GM11168 (cell line): ENCODE data around the gene STIP1.

Source experiments
- in situ Hi-C: fragments of 300-500 bp; cut with MboI; formaldehyde crosslinking; loops from one replicate; pipeline ENCODE4 v1.12.0; 2022; ENCODE audit warnings: low sequenced_read_pairs; ENCODE audit not compliant: unreplicated experiment

Gene STIP1

DNA sequence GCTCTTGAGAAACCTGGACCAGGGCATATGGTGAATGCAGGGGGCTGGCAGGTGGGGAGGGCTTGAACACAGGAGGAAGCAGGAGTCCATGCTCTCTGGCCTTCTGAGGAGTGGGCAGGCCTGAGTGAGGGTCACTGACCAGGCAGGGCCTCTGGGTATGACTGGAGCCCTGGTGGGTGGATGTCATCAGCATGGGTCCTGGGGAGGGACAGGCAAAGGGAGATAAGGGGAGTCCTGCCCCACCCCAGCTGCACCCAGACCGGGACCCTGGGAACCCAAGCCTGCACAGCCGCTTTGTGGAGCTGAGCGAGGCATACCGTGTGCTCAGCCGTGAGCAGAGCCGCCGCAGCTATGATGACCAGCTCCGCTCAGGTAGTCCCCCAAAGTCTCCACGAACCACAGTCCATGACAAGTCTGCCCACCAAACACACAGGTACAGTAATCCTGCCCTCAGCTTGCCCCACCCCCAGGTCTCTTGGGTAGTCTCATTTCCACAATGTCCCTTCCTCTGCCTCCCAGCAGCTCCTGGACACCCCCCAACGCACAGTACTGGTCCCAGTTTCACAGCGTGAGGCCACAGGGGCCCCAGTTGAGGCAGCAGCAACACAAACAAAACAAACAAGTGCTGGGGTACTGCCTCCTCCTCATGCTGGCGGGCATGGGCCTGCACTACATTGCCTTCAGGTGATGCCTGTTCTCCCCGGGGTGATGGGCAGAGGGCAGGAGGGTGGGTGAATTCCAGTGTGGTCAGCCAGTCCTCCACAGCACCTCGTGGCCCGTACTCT is 46.4 kb downstream of the STIP1 start:
- in situ Hi-C loops = no loop called here

DNA sequence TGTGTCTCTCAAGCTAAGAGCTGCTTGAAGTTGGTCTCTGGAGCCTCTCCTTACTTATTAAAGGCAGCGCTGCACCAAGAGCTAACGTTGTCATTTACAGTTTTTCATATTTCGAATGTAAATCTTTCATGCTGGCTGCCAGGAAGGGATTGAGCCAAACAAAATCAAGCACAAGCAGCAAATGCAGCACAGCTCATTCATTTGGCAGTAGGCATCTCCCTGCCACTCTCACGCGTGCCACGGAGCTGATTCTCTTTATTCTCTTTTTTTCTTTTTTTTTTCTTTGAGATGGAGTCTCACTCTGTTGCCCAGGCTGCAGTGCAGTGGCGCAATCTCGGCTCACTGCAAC is 47.0 kb downstream of the STIP1 start:
- in situ Hi-C loops = no loop called here

GRCh38 chr11:64233913-64234586 is 48.1 kb downstream of the STIP1 start, which contains the start of gene VEGFB:
Gene VEGFB (plus strand): TSS chr11:64234584. CDS start chr11:64234834, 250 bp downstream.
- in situ Hi-C loops = no loop called here

DNA sequence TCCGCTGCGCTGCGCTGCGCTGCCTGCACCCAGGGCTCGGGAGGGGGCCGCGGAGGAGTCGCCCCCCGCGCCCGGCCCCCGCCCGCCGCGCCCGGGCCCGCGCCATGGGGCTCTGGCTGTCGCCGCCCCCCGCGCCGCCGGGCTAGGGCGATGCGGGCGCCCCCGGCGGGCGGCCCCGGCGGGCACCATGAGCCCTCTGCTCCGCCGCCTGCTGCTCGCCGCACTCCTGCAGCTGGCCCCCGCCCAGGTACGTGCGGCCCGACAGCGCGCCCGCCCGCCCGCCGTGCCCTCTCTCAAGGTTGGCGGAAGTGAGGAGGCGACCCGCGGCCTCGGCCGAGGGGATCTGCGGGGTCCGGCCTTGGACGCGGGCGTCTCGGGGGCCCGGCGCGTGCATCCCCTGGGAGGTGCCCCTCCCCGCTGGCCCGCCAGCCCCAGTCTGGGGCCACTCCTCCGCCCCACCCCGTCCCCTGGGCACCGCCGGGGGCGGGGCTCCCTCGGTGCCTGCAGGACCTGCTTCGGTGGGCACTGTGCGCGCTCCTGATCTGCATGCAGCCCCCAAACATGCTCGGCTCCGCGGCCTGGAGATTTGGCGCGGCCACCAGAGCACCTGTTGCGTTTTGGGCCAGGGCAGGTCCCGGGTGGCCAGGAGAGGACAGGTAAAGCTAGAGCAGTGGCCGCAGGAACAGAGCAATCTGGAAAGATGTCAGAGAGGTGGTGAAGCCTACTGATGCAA is 48.8 kb downstream of the STIP1 start:
- in situ Hi-C loops = no loop called here

DNA sequence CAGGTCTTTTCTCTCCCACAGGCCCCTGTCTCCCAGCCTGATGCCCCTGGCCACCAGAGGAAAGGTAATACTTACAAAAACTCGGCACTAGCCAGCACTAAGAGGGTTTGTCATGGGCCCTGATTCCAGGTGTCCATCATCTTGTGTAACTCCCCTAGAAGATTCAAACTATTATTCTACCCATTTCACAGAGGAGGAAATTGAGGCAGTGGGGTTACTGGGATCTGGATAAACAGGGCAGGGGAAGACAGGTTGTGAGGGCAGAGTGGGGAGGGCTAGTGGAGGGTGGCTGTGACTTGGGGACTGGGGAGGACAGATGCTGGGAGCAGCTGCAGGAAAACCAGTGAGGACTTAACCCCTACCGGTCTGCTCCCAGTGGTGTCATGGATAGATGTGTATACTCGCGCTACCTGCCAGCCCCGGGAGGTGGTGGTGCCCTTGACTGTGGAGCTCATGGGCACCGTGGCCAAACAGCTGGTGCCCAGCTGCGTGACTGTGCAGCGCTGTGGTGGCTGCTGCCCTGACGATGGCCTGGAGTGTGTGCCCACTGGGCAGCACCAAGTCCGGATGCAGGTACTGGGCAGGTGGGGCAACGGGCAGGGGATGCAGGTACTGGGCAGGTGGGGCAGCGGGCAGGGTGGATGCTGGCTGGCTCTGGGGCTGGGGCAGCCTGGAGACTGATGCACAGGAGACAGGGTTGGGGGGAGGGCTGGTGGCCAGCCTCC is 49.6 kb downstream of the STIP1 start:
- in situ Hi-C loops = no loop called here

DNA sequence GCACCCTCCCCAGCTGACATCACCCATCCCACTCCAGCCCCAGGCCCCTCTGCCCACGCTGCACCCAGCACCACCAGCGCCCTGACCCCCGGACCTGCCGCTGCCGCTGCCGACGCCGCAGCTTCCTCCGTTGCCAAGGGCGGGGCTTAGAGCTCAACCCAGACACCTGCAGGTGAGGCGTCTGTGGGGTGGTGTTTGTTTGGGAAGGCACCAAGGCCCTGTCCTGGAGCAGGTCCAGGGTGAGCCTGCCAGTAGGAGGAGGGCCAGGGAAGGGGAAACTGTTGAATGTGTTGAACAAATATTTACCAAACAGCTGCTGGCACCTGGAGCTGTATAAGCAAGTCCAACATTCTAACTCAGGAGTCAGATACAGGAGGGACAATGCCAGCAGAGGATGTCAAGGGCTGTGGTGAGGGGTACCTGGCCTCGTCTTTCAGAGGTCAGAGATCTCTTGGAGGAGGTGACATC is 51.5 kb downstream of the STIP1 start:
- in situ Hi-C loops = no loop called here

DNA sequence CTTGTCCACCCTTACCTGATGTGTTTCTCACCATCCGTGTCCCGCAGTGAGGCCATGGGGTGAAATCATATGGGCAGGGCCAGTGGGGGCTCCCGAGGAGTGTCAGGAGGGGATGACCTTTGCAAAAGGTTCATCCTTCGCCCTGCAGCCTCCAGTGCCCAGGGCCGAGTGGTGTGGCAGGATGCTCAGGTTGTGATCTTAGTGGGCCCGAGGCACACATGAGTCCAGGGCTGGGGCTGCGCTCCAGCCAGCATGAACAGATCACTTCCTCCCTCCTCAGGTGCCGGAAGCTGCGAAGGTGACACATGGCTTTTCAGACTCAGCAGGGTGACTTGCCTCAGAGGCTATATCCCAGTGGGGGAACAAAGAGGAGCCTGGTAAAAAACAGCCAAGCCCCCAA is 52.1 kb downstream of the STIP1 start:
- in situ Hi-C loops = no loop called here

DNA sequence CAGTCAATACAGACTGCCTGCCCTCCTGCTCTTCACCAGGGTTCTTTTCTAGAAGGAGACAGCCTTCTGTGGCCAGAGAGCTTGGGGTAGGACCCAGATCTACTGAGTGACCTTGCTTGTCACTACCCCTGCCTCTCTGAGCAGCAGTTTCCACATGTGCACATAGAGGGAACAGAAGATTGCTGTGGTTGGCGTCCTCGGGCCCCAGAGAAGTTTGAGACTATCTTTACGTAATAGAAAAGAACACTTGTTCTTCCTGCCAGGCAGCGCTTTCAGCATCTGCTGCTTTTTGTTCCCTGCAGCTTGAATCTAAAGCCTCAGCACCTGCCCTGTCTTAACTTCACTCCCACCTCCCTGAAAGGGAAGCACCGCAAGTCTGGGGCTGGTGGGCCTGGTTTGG is 53.0 kb downstream of the STIP1 start:
- in situ Hi-C loops = no loop called here

GRCh38 chr11:64239662-64240434 is 53.9 kb downstream of the STIP1 start:
- in situ Hi-C loops = no loop called here

DNA sequence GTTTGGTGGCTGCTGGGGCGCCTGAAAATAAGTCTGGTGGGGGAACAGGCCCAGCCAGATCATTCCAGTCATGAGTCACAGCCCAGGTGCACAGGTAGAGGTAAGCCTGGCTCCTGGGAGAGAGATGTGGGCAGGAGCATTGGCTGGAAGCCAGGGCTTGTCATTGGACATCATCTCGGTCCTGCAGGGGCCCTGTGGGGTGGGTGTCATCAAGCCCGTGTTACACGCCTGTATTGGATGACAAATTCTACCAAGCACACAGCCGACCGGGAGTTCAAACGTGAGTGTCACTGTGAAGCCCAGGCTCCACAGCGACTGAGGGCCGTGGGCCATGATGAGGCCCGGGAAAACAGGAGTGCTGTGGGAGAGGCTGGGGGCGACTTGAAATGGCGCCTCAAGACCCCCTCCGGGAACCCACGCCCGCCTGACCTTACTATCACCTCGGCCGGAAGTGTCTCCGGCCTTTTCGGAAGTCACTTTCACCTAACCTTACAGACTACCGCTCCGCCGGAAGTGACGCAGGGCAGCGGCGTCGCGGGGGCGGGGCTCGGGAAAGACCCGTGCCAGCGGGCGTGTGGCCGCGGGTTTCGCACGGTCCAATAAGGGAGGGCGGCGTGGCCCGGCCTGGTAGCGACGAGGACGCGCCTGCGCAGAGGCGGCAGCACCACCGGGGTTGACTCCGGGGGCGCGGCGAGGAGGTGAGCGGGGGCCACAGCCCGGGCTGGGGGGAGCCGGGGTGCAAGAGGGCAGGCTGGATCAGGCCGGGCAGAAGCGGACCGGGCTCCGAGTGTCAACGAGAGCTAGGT is 54.7 kb downstream of the STIP1 start, which contains the start of gene FKBP2:
TSS of gene FKBP2 (plus strand) at position 661 of the 806 bp plus-strand sequence. CDS start 1,293 bp downstream, outside the sequence.
- in situ Hi-C loops = no loop called here

DNA sequence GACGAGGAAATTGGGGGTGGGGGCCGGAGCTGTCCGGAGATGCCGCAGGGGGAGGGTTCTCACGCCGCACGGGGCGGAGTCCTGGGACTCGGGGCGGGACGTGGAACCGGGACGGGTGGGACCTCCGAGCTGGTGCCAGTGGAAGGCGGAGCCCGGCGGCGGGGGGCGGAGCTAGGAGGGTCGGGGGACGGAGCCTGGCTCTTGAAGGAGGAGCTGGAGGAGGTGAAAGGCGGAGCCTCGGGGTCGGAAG is 55.2 kb downstream of the STIP1 start:
- in situ Hi-C loops = no loop called here

- in situ Hi-C loops = no loop called here
These were observed 55.8 kb downstream of the STIP1 start for GRCh38 chr11:64241491-64242374.

DNA sequence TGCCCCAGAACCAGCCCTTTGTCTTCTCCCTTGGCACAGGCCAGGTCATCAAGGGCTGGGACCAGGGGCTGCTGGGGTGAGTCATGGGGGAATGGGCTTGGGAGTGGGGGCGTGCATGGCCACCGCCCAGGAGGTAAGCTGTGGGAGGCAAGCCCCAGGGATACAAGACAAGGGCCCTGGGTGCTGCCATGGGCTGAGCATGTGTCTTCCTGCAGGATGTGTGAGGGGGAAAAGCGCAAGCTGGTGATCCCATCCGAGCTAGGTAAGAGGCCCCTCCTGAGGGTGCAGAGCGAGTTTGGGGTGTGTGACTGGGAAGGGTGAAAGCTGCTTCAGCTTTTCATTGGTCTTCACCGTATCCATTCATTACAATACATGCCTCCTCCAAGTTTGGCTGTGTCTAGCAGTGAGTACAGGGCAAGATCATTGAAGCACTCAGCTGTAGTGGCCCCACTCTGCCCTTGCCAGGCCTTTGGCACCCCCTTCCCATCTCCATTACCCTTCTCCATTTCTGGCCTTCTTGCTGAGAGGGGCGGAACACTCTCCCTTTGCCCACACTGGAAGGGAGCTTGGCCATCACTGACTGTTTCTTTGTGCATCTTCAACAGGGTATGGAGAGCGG is 57.4 kb downstream of the STIP1 start:
- in situ Hi-C loops = no loop called here

DNA sequence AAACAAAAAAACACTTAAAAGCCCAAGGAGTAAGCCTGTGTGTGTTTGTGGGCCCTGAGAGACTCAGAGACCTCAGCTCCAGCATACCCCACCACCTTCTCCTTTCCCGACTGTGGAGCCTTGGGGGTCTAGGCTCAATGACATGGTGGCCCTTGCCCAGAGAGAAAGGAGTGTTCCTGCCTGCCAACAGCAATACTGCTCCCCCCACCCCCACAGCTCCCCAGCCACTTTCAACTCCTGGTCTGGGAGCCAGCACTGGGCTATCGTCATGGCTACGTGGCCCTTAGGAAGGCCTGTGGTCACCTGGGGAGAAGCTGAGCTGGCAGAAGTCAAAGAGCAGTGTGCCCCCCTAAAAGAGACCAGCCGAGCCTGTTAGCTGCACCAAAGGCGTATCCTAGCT is 58.1 kb downstream of the STIP1 start:
- in situ Hi-C loops = no loop called here

GRCh38 chr11:64244966-64245365 is 59.0 kb downstream of the STIP1 start:
- in situ Hi-C loops = no loop called here

DNA sequence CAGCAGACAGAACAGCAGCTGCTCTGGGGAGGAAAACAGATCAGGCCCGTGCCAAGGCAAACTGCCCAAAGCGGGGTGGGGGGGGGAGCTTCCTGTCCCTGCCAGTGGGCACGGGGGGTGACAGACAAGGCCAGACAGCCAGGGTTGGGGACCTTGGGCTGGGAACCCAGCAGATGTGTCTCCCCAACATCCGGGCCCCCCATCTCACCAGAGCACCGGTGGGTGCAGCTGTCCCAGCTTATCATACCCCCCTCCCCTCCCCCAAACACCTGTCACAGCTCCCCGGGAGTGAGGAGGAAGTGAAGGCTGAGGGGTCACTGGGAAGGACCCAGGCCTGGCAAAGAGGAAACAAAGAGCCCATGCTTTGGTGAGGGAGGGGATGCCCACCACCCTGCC is 59.4 kb downstream of the STIP1 start:
- in situ Hi-C loops = no loop called here

GRCh38 chr11:64245797-64246620 is 60.0 kb downstream of the STIP1 start:
- in situ Hi-C loops = no loop called here
